ENCODE measurements around the gene TTC32.

Gene TTC32

GRCh38 chr2:19864381-19864780 lies 37.4 kb downstream of the TTC32 start:
- DNase-seq (ENCODE audit: low read depth), result no peak
- no peak overlapping the region for H3K4me3 ChIP-seq (ENCODE audit: control insufficient read depth, low read depth, low read length)

GRCh38 chr2:19863303-19864041 lies 38.3 kb downstream of the TTC32 start:
- no peak overlapping the region for H3K4me3 ChIP-seq (ENCODE audit: control insufficient read depth, low read depth, low read length)
- peak; percentile 4 for DNase-seq (ENCODE audit: low read depth)

More at GRCh38 chr2:19864381-19864780, 37.4 kb downstream of the TTC32 start:
- no peak for TF ChIP-seq CTCF (IDR thresholded peaks at IDR 0.05; ENCODE audit: control insufficient read depth, insufficient read depth, low read depth, low read length, missing control alignments)

GRCh38 chr2:19861813-19862212 lies 40.0 kb downstream of the TTC32 start:
- TF ChIP-seq CTCF (IDR thresholded peaks at IDR 0.05; ENCODE audit: control insufficient read depth, insufficient read depth, low read depth, low read length, missing control alignments), result no peak

More at GRCh38 chr2:19863303-19864041, 38.3 kb downstream of the TTC32 start:
- TF ChIP-seq CTCF (IDR thresholded peaks at IDR 0.05; ENCODE audit: control insufficient read depth, insufficient read depth, low read depth, low read length, missing control alignments), result peak; percentile 92

GRCh38 chr2:19860022-19860421 lies 41.8 kb downstream of the TTC32 start:
- no peak for TF ChIP-seq CTCF (IDR thresholded peaks at IDR 0.05; ENCODE audit: control insufficient read depth, insufficient read depth, low read depth, low read length, missing control alignments)

More at GRCh38 chr2:19861813-19862212, 40.0 kb downstream of the TTC32 start:
- no peak for DNase-seq (ENCODE audit: low read depth)
- H3K4me3 ChIP-seq (ENCODE audit: control insufficient read depth, low read depth, low read length), result no peak overlapping the region

GRCh38 chr2:19859565-19859964 lies 42.2 kb downstream of the TTC32 start:
- no peak for TF ChIP-seq CTCF (IDR thresholded peaks at IDR 0.05; ENCODE audit: control insufficient read depth, insufficient read depth, low read depth, low read length, missing control alignments)
- no peak for DNase-seq (ENCODE audit: low read depth)
- no peak overlapping the region for H3K4me3 ChIP-seq (ENCODE audit: control insufficient read depth, low read depth, low read length)

More at GRCh38 chr2:19860022-19860421, 41.8 kb downstream of the TTC32 start:
- no peak overlapping the region for H3K4me3 ChIP-seq (ENCODE audit: control insufficient read depth, low read depth, low read length)
- DNase-seq (ENCODE audit: low read depth), result no peak

- TF ChIP-seq CTCF (IDR thresholded peaks at IDR 0.05; ENCODE audit: control insufficient read depth, insufficient read depth, low read depth, low read length, missing control alignments), result no peak
- no peak overlapping the region for H3K4me3 ChIP-seq (ENCODE audit: control insufficient read depth, low read depth, low read length)
- no peak for DNase-seq (ENCODE audit: low read depth)
Observed at GRCh38 chr2:19857806-19858205, 44.0 kb downstream of the TTC32 start.

Data from AG09309 (cell line).